Endothelial cell (in vitro differentiated cells): ENCODE data around the gene LY6G5B. TPM values are rescaled to one million over a fixed set of nuclear protein-coding genes. Genes with fewer than 3 reads are reported as not detected.

Source experiments
- DNase-seq: peaks from one replicate; pipeline ENCODE4 v3.0.0; 2021; ENCODE audit warnings: low spot score
- H3K27ac Mint-ChIP-seq: one replicate; pipeline ENCODE4 v1.8.0; 2021; ENCODE audit warnings: mixed read lengths, inconsistent platforms; ENCODE audit not compliant: unreplicated experiment
- H3K27me3 Mint-ChIP-seq: one replicate; pipeline ENCODE4 v1.8.0; 2021; ENCODE audit warnings: mild to moderate bottlenecking, moderate library complexity, mixed read lengths, inconsistent platforms; ENCODE audit not compliant: unreplicated experiment
- H3K36me3 Mint-ChIP-seq: one replicate; pipeline ENCODE4 v1.8.0; 2021; ENCODE audit warnings: mild to moderate bottlenecking, low read depth, mixed read lengths, inconsistent platforms; ENCODE audit not compliant: unreplicated experiment
- H3K4me1 Mint-ChIP-seq: one replicate; pipeline ENCODE4 v1.8.0; 2021; ENCODE audit warnings: mild to moderate bottlenecking, mixed read lengths, inconsistent platforms; ENCODE audit not compliant: unreplicated experiment
- H3K4me3 Mint-ChIP-seq: one replicate; pipeline ENCODE4 v1.8.0; 2021; ENCODE audit warnings: mild to moderate bottlenecking, mixed read lengths, inconsistent platforms; ENCODE audit not compliant: unreplicated experiment
- H3K9me3 Mint-ChIP-seq: one replicate; pipeline ENCODE4 v1.8.0; 2021; ENCODE audit warnings: mixed read lengths, inconsistent platforms; ENCODE audit not compliant: unreplicated experiment
- CTCF ChIP-seq: fragments of 200-600 bp; sonication (generic); IDR thresholded peaks from one replicate; pipeline ENCODE4 v1.5.0; 2021; ENCODE audit warnings: antibody characterized with exemption; ENCODE audit not compliant: unreplicated experiment
- total RNA-seq: library from RNA; stranded (reverse); fragmentation: NEBNext Ultra II Directional; extraction: Animal tissue kit (Norgen Biotek cat#: 25700); gene quantifications from one replicate; pipeline ENCODE4 v1.2.1, GENCODE V29; 2021; ENCODE audit not compliant: unreplicated experiment

Gene LY6G5B
- total RNA-seq, 1 donor from 2014 or later: 16.3 TPM

GRCh38 chr6:31676322-31676903 is 6.6 kb downstream of the LY6G5B start:
- H3K27ac Mint-ChIP-seq: peak overlapping the region; percentile 84

GRCh38 chr6:31676904-31677303 is 7.1 kb downstream of the LY6G5B start:
- peaks cover 18% of the 10 kb centered on the region for H3K36me3 Mint-ChIP-seq
- no peaks in the 10 kb centered on the region for H3K9me3 Mint-ChIP-seq
- H3K4me1 Mint-ChIP-seq: peaks cover 20% of the 10 kb centered on the region
- H3K27me3 Mint-ChIP-seq: peaks cover 13% of the 10 kb centered on the region
- H3K4me3 Mint-ChIP-seq: peak overlapping the region; percentile 56
- no peak for TF ChIP-seq CTCF
- no peak overlapping the region for H3K27ac Mint-ChIP-seq
- no peak for DNase-seq

More at GRCh38 chr6:31676322-31676903, 6.6 kb downstream of the LY6G5B start:
- H3K9me3 Mint-ChIP-seq: no peaks in the 10 kb centered on the region
- peak overlapping the region; percentile 56 for H3K4me3 Mint-ChIP-seq
- peaks cover 18% of the 10 kb centered on the region for H3K36me3 Mint-ChIP-seq
- no peak for TF ChIP-seq CTCF
- peaks cover 13% of the 10 kb centered on the region for H3K27me3 Mint-ChIP-seq
- no peak for DNase-seq
- peaks cover 16% of the 10 kb centered on the region for H3K4me1 Mint-ChIP-seq

GRCh38 chr6:31677955-31678354 is 8.2 kb downstream of the LY6G5B start:
- H3K9me3 Mint-ChIP-seq: no peaks in the 10 kb centered on the region
- peaks cover 13% of the 10 kb centered on the region for H3K27me3 Mint-ChIP-seq
- TF ChIP-seq CTCF: no peak
- DNase-seq: no peak
- H3K27ac Mint-ChIP-seq: no peak overlapping the region
- peak overlapping the region; percentile 52 for H3K4me3 Mint-ChIP-seq
- peaks cover 14% of the 10 kb centered on the region for H3K36me3 Mint-ChIP-seq
- H3K4me1 Mint-ChIP-seq: peaks cover 20% of the 10 kb centered on the region

- no peaks in the 10 kb centered on the region for H3K9me3 Mint-ChIP-seq
- peak within 1 kb of the TSS; percentile 88 for H3K27ac Mint-ChIP-seq
- peaks cover 24% of the 10 kb centered on the region for H3K4me1 Mint-ChIP-seq
- peak within 1 kb of the TSS; percentile 84 for H3K4me3 Mint-ChIP-seq
- peak; percentile 29 for TF ChIP-seq CTCF
- peaks cover 13% of the 10 kb centered on the region for H3K27me3 Mint-ChIP-seq
- peaks cover 15% of the 10 kb centered on the region for H3K36me3 Mint-ChIP-seq
- DNase-seq: peak; percentile 63
These were observed 10.7 kb downstream of the LY6G5B start, which contains the start of gene LY6G5C for GRCh38 chr6:31680226-31681134. LY6G5C (minus strand) TSS chr6:31681067; CDS start chr6:31680373, 694 bp downstream.
